Effector CD4-positive, alpha-beta T cell (primary cell): ENCODE results near the gene ZNF385C.
"Not testable (repeated sequence)": the region's sequence is repeated elsewhere in the genome, so short reads cannot be mapped to it uniquely, and the experiment has no call there.

Experiments used
- DNase-seq: peaks from one replicate; pipeline ENCODE4 v3.0.0-alpha.2; 2020

ZNF385C gene

DNA sequence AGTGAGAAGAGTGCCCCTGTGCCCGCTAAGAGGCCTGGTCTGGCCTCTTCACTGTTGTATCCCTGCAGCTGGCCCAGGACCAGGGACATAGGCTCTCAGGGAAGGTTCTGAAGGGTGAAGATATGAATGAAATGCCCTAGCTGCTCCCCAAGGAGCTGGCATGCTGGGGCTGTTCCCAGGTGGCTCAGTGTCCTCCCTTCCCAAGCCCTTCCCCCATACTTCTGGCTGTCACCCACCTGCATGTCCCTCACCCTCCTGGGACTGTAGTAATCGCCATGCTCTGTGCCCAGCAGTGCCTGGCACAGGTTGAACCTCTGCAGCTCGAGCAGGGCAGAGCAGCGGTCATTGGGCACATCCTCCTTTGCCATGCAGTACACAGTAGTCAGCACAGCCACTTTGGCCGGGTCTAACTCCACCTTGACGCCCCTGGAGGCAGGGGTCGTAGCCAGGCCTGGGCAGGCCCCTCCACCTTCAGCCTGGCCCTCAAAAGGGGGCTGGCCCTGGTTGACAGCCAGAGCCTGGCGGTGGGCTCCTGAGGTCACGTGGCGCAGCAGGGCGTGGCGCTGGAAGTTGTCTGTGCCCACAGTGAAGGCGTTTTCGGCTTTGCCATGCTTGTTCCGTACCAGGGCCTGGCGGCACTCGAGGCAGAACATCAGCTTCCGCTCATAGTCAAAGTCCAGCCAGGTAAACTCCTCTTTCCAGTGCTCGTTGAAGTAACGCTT, 55.5 kb downstream of the ZNF385C start:
- DNase-seq = no peak

DNA sequence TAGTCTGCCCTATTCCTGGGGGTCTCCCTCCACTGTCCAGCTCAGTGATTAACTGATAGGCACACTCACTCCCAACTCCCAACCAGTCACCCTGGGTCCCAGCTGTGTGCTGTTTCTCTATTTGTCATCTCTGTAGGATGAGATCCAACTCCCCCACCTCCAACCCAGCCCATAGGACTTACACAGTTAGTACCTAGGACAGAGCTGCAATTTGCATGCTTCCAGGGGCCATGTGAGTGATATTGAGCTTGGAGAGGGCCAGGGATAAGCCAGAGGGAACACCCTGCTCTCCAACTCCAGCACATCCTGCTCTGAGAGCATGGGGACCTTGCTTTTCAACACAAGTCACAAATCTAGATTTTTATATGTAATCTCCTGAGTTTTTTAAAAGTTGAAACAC, 56.7 kb downstream of the ZNF385C start:
- DNase-seq = no peak

DNA sequence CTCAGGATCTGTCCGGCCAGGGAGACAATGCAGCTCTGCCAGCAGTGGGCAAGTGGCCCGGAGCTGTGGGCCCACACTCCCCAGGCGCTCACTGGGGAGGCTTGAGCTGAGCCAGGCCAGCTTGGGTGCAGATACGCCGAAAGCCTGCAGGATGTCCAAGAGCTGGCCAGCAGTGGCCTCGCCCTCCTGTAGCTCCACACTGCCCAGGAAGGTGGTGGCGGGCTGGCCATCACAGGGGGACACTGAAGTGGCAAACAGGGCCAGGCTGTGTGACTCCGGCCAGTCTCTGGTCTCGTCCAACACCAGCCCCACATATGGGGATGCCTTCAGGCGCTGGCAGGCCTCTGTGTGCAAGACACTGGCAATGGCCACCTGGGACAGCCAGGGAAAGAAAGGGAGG, 57.5 kb downstream of the ZNF385C start:
- no peak for DNase-seq

DNA sequence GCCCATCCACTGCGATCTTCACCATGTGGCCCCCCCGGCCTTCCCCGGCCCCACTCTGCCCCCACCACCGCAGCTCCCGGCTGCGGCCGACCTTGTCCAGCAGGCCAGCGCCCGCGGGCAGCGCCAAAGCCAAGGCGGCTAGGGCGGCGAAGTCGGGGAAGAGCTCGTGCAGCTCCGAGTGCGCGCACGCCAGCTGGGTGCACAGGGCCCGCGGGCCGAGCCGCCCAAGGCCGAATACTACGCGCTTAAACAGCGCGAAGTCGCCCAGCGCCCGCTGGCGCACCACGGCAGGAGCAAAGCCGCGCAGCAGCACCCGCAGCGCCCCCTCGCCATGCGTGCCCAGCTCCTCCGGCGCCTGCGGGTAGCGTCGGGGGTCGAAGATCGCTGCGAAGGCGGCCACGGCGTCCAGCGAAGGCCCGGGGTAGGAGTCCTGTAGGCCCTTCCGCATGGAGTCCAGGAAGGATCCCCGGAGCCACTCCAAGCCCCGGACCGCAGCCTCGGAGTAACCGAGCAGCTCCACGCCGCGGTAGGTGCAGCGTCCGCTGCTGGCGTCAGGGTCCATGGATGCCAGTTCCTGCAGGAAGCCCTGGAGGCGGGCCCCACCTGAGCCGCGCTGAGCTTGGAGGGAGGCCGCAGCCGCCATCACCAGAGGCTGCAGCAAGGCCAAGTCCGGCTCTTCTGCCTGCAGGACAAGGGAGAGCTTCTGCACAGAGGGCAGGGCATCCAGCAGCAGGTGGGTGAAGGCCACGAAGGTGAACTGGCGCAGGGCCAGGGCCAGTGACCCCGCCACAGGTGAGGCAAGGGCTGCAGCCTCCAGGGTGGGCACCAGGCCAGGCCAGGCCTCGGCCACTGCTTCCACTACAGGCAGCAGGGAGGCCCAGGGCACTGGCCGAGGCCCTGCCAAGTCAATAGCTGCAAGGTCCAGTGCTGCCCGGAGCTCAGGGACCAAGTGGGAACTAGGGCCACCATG, 58.2 kb downstream of the ZNF385C start:
- no peak for DNase-seq

DNA sequence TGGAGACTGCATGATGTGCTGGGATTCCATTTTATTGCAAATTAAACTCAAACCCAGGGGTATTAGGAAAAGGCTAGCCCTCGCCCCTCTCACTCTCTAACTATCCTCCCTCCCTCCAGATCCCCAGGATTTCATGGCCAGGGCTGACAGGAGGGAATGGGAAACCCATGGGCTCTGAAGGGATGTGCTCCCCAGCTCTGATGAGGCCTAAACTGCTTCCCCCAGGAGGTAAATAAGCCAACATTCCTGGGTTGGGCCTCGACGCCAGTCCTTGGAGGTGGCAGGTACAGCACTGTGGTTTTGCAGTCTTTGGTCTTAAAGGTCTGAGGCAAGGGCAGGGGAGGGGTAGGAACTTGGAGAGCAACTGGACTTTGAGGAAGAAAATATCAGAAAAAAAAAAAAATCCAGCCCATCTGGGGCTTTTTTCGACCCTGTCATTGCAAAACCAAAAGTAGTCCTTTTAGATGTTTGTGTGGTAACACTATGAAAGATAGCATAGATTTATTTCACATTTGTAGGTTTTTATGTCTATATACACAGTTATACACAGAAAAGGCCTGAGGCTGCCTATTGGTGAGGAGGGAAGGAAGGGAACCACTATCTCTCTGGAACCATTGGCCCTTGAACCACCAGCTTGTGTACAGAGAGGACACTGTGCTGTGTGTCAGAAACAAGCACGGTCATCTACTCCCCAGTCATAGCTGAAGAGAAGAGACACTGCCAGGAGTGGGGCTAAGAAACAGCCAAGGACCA, 59.9 kb downstream of the ZNF385C start:
- no peak for DNase-seq

DNA sequence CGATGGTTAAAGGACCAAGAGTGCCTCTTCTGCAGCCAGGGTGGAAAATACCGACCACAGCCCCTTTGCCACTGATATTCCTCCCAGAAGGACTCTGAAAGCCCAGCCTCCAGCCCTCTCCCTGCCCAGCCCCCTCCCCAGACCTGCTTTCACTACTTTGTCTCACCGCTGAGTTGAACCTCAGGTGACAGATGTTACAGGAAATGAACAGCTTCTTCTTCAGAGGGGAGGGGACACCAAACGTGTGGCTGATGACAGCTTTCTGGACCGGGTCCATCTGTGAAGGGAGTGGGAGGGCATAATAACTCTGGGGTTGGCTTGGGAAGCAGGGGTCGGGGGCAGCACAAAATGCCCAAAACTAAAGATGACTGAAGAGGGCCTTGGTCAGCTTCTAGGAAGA, 64.2 kb downstream of the ZNF385C start:
- DNase-seq = no peak

DNA sequence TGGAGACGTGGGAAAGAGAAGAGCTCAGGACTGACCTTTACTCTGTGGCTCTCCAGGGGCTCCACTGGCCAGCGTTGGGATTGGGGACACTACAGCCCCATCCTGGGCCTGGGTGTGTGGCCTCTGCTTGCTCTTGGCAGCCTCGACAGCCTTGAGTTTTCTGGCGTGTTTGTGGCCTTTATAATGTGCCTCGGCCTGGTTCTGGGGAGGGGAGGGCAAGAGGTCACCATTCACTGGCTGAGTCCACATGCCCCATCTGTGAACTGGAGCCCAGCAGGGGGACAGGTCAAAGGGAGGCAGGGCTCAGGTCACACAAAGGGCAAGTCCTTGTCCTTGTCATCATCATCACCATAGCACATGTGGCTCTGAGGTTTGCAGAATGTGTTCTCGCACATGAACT, 66.7 kb downstream of the ZNF385C start:
- no peak for DNase-seq

DNA sequence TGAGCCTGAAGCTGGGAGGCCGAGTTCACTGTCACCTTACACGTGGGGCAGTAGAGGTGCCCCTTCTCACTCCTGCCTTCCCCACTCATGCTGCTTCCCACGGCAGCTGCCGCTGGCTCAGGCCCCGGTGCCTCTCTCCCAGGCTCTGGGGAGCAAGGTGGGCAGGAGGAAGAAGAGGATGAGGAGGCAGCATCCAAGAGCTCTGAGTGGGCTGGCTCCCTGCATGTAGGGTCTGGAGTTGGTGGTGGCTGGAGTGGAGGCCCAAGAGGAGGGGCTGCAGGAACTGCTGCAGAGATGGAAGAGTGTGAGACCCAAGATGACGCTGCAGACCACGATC, 69.5 kb downstream of the ZNF385C start:
- no peak for DNase-seq

DNA sequence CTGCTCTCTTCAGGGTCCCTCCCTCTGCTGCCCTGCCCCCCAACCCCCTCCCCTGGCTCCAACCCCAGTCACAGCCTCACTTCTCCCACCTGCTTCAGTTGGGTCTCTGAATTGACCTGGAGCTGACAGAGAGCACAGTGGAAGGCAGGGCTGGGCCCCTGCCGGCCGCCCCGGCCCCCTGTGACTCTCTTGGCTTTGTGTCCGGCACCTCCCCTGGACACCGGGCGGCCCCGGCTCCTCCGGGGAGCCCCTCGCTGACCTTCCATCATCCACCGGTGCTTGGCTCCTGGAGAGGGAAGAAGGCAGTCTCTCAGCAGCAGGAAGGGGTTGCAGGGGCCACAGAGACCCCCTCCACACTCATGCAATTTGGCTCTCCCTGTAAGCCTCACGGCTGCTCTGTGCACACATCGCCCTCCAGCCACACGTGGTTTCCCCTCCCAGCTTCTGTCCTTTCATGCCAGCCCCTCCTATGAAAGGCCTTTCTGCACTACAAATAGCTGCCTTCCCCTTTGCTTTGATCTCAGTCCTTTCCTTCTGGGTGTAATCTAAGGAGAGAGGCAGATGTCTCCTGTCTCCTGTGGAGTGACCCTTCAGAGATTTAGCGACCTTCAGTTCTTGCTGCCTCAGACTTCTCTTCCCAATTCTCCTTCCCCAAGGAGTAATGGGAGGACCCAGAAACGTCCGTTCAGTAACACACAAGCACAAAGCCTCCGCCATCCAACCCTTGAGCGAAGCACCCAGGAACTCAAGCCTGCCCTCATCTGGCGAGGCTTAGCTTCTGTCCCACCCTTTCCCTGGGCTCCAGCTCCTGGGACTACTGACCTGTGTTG, 70.1 kb downstream of the ZNF385C start:
- DNase-seq = no peak

DNA sequence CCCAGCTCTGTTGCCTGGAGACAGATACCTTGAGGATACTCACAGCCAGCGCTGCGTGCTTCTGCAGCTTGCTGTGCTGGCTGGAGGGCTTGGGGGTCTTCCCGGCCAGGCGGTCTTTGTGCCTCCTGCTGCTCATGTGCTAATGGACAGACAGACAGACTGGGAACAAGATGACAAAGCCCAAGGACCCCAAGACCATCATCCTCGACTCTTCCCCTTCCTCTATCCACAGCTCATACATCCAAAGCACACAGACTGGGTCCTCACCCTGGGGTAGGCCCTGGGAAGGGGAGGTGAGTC, 70.7 kb downstream of the ZNF385C start:
- no peak for DNase-seq

DNA sequence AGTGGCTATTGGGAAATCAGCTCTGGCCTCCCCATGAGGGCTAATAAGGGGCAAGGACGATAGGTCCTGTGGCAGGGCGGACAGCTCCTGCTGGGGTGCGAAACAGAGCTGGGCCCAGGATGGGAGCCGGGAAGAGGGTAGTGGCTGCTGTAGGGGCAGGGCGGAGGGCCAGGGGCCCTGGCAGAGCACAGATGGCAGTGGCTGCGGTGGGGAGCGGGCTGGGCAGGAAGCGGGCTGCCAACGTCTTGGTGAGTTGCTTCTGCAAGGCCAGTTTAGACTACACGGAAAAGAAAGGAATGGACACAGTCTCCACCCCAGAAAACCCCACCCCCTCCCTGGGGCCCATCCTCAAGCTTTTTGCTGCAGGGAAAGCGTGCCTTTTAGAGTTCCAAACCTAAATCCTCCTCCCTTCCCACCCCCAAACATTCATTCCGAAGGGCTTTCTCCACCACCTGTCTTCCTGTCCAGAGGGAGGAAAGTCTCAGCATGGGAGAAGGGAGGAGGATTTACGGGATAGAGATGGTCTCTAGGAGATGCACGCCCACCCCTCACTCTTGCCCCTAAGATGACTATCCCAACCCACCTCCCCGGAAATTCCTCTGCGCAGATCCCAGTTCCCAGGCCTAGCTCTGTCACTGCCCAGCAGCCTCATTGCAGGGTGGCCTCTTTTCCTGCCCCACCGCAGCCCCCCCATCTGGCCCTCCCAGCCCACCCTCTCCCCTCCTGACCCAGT, 71.2 kb downstream of the ZNF385C start:
- DNase-seq = no peak

DNA sequence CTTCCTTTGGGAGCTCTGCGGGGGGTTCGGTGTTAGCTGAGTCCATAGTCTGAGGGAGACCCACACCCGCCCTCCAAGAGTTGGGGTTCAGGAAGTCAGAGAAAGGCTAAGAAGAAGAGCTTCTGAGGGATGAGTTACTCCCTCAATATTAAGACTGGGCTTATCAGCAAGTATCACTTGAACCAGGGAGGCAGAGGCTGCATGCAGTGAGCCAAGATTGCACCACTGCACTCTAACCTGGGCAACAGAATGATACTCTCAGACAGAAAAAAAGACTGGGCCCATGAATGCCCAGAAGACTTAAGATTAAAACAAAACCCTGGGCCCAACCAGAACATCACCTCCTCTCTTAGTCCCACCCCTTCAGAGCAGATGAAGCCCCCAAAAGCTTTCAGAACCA, 72.3 kb downstream of the ZNF385C start:
- DNase-seq = no peak

DNA sequence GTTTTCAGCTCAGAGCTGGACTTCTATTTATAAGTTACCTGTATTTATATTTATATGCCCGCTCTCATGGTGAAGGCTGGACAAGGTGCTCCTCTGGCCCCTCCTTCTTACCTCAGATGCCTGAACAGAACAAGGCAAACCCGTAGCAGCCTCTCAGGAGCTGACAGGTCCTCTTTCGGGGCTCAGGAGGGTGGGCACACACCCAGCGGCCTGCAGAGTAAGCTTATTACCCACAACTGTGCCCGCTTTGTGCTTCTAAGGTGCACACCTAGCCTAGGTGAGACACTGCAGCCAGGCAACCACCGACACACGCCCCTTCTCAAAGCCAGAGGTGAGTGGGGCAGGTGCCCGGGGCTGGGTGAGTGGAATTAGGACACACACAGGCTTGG, 73.1 kb downstream of the ZNF385C start:
- no peak for DNase-seq

DNA sequence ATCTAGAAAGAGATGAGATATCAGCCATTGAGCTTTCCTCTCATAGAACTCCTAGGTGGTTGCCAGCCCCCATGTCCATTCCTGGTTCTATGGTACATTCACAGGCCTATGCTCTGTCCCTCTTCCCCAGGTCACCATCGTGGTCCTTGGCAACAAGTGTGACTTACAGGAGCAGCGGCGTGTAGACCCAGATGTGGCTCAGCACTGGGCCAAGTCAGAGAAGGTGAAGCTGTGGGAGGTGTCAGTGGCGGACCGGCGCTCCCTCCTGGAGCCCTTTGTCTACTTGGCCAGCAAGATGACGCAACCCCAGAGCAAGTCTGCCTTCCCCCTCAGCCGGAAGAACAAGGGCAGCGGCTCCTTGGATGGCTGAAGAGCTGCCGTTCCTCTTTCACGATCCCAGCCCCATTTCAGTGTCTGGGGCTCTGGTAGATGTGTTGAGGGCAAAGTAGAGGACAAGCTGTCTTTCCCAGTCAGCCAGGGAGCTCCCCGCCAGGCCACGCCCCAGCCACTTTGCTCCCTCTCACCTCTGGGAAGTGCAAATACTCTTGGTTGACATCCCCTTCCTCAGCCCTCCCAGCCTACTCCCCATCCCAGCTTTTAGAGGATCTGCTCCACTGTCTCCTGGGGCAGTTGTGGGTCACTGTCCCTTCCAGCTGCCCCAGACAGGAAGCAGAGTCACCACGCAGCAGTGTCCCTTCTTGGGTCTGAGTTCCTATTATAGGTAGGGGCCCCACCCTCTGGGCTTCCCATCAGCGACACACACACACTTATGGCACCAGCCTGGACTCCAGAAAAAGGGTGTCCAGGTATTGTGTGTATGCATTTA, 74.5 kb downstream of the ZNF385C start:
- DNase-seq = no peak

DNA sequence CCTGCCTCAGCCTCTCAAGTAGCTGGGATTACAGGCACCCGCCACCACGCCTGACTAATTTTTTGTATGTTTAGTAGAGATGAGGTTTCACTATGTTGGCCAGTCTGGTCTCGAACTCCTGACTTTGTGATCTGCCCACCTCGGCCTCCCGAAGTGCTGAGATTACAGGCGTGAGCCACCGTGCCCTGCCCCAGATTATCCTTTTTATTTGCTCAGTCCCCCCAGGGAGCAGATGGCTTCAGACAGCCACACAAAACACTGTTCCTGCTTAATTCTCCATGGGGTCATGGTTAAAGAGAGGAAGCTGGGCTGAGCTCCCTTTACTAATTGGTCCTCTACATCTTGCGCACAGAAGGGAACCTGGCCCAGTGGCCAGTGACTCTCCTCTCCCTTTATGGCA, 77.4 kb downstream of the ZNF385C start:
- DNase-seq = not testable (repeated sequence)

DNA sequence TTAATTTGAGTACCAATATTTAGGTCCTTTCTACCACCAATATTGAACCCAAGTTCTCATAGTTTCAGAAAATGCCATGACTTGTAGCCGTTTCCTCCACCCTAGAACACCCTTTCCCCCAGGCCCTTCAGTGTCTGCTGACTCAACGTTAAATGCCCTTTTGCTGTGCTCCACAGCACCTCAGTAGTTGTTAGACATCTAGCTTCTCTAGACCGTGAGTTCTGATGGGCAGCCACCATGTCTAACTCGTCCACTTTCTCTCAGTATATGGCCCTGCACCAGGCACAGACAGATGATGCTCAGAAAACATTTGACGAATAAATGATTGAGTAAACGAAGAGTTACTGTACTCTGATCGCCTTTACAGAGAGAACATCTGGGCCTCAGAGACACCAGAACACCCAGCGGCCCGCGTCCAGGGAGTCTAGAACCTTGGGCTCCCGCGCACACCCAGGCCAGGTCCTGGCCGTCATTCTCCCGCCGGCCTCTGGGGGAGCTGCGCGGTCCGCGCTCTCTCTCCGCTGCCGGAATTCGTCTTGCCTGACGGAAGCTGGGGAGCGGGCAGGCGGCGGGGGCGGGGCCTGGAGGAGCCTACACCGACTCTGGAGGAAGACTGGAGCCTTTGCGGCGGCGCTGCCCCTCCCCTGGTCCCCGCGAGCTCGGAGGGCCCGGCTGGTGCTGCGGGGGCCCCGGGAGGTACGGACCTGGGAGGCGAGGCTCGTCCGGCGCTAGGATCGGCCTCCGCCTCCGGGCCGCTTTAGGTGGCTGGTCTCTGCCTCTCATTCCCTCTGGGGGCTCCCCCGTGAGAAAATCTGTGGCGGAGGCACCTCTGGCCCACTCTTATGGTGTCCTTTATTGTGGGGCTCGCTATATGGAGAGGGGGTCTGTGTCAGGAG, 78.5 kb downstream of the ZNF385C start, which contains the start of gene NKIRAS2:
Gene NKIRAS2, plus strand, starts transcription at position 582 of the 896 bp plus-strand sequence. CDS start 1,488 bp downstream, outside the sequence.
- DNase-seq = peak; percentile 93

DNA sequence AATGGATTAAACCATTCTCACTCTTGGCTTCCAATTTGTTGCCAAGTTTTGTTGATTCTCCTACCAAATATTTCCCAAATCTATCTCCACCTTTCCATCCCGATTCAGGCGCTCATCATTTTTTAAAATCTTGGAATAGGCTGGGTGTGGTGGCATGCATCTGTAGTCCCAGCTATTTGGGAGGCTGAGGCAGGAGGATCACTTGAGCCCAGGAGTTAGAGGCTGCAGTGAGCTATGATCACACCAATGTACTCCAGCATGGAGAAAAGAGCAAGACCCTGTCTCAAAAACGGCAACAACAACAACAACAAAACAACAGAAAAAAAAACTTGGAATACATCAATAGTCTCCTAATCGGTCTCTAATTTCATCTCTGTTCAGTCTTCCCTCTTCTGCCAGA, 79.3 kb downstream of the ZNF385C start:
- DNase-seq = no peak

DNA sequence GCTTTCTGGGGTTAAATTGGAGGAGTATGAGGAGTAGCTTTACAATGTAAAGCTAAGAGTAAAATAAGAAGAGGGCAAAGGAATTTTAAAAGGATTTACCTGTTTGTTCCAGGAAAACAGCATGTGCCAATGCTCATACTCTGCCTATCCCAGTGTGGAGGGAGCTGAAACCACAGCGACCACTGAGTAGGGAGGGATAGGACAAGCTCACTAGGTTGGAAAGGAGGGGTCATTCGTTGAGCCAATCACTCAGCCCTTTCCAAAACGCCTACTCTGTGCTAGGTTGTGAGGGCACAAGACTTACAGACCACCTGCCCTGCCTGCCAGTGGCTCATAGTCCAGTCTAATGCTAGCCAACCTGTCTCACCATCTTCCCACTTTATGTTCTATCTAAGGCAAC, 79.9 kb downstream of the ZNF385C start:
- no peak for DNase-seq

DNA sequence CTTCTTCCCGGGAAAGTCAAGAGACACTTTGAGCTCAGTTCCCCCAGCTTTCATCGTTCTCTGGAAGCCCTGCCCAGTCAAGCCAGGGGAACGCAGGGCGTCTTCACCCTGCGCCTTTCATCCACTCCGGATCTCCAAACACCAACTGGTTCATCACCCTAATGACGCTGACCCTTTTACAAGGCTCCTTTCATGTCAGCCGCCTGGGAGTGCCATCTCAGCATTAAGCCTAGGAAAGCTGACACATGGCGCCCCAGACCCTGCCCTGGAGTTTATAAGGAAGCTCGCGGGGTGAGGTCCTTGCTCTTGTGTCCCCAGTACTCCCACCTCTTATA, 80.4 kb downstream of the ZNF385C start:
- DNase-seq = no peak
